Measurements from ENCODE around the gene SCYGR4.

The SCYGR4 gene

GRCh38 chr2:227614246-227614645 is 3.1 kb upstream of the SCYGR4 start:
- ATAC-seq = no peak

GRCh38 chr2:227614740-227615139 is 2.6 kb upstream of the SCYGR4 start, which contains the start of gene SCYGR3:
Gene SCYGR3 (minus strand): TSS chr2:227614840. CDS start chr2:227614840, 0 bp downstream.
- DNase-seq = no peak
- ATAC-seq = no peak

More at GRCh38 chr2:227614246-227614645, 3.1 kb upstream of the SCYGR4 start:
- no peak for DNase-seq

GRCh38 chr2:227615181-227615580 is 2.1 kb upstream of the SCYGR4 start:
- no peak for ATAC-seq

GRCh38 chr2:227615906-227616305 is 1.4 kb upstream of the SCYGR4 start:
- ATAC-seq (no peak), DNase-seq (no peak)

More at GRCh38 chr2:227615181-227615580, 2.1 kb upstream of the SCYGR4 start:
- DNase-seq = no peak

GRCh38 chr2:227616631-227617030 is 667 bp upstream of the SCYGR4 start:
- ATAC-seq (no peak), DNase-seq (no peak)

GRCh38 chr2:227623226-227623625 is 5.9 kb downstream of the SCYGR4 start:
- ATAC-seq = no peak
- no peak for DNase-seq

- ATAC-seq = no peak
These were observed 8.1 kb downstream of the SCYGR4 start for GRCh38 chr2:227625420-227625819.

GRCh38 chr2:227626580-227627151 is 9.4 kb downstream of the SCYGR4 start:
- ATAC-seq = no peak
- DNase-seq = no peak

More at GRCh38 chr2:227625420-227625819, 8.1 kb downstream of the SCYGR4 start:
- no peak for DNase-seq

- peak; percentile 71 for ATAC-seq
- DNase-seq = no peak
These were observed 10.5 kb downstream of the SCYGR4 start for GRCh38 chr2:227627769-227628168.

- no peak for ATAC-seq
These were observed 12.1 kb downstream of the SCYGR4 start for GRCh38 chr2:227629435-227629834.

GRCh38 chr2:227630322-227630721 is 13.0 kb downstream of the SCYGR4 start:
- ATAC-seq = no peak
- DNase-seq = no peak

More at GRCh38 chr2:227629435-227629834, 12.1 kb downstream of the SCYGR4 start:
- no peak for DNase-seq

- DNase-seq (no peak), ATAC-seq (no peak)
These were observed 15.5 kb downstream of the SCYGR4 start for GRCh38 chr2:227632827-227633226.

GRCh38 chr2:227634201-227634600 is 16.9 kb downstream of the SCYGR4 start:
- no peak for DNase-seq
- no peak for ATAC-seq

GRCh38 chr2:227642656-227643055 is 25.4 kb downstream of the SCYGR4 start:
- no peak for DNase-seq
- ATAC-seq = no peak

GRCh38 chr2:227643990-227644551 is 26.8 kb downstream of the SCYGR4 start:
- no peak for ATAC-seq

GRCh38 chr2:227653419-227653818 is 36.1 kb downstream of the SCYGR4 start:
- ATAC-seq = no peak
- no peak for DNase-seq

More at GRCh38 chr2:227643990-227644551, 26.8 kb downstream of the SCYGR4 start:
- DNase-seq = no peak

GRCh38 chr2:227654426-227654825 is 37.1 kb downstream of the SCYGR4 start:
- ATAC-seq (no peak), DNase-seq (no peak)

GRCh38 chr2:227655454-227655853 is 38.2 kb downstream of the SCYGR4 start:
- DNase-seq (no peak), ATAC-seq (peak; percentile 72)

- no peak for ATAC-seq
- DNase-seq = no peak
These were observed 40.0 kb downstream of the SCYGR4 start for GRCh38 chr2:227657199-227657845.

- no peak for ATAC-seq
- no peak for DNase-seq
These were observed 43.8 kb downstream of the SCYGR4 start for GRCh38 chr2:227661025-227661649.

GRCh38 chr2:227661827-227662226 is 44.5 kb downstream of the SCYGR4 start:
- no peak for ATAC-seq

GRCh38 chr2:227665189-227665940 is 48.1 kb downstream of the SCYGR4 start:
- no peak for ATAC-seq
- no peak for DNase-seq

More at GRCh38 chr2:227661827-227662226, 44.5 kb downstream of the SCYGR4 start:
- DNase-seq = no peak
